Measurements from ENCODE around the gene HPSE2. TPM values are rescaled to one million over a fixed set of nuclear protein-coding genes. Genes with fewer than 3 reads are reported as not detected.

HPSE2 gene
- total RNA-seq, 2 donors from 2014 or later: 0.76 to 2.8 TPM

DNA sequence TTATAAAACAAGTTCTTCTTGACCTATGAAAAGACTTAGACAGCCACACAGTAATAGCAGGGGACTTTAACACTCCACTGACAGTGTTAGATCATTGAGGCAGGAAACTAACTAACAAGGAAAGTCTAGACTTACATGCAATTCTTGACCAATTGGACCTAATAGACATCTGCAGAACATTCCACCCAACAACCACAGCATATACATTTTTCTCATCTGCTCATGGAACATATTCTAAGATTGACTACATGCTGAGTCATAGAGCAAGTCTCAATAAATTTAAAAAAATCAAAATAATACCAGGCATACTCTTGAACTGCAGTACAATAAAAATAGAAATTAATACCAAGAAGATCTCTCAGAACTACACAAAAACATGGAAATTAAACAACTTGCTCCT is 569.4 kb downstream of the HPSE2 start:
- intact Hi-C loops (cut with DNase I, micrococcal nuclease): no loop called here
- ATAC-seq (no peak), DNase-seq (no peak)

DNA sequence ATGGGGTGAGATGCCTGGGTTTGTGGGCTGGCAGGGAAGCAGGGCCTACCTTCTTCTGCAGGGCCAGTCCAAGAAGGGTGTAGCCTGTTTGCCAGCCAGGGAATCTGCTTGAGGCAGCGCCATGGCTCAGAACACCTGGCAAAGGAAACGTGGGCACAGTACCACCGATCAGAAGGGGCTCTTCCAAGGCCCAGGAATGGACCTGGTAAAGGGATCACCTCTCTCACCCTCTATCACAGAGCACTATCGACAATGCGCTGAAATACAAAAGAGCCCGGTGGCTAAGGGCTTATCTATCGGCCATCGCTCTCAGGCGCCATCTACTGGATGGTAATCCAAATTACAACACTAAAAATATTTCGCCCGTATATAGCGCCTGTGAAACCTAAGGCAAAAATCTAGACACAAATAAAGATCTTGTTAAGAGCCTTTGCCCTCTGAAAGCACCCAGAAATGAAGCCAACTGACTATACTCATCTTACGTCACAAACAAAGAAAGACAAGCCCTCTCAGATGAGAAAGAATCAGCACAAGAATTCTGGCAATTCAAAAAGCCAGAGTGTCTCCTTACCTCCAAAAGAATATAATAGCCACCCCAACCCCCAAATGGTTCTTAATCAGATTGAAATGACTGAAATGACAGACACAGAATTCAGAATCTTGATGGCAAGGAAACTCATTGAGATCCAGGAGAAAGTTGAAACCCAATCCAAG is 571.2 kb downstream of the HPSE2 start:
- intact Hi-C loops (cut with DNase I, micrococcal nuclease): no loop called here
- no peak for DNase-seq

DNA sequence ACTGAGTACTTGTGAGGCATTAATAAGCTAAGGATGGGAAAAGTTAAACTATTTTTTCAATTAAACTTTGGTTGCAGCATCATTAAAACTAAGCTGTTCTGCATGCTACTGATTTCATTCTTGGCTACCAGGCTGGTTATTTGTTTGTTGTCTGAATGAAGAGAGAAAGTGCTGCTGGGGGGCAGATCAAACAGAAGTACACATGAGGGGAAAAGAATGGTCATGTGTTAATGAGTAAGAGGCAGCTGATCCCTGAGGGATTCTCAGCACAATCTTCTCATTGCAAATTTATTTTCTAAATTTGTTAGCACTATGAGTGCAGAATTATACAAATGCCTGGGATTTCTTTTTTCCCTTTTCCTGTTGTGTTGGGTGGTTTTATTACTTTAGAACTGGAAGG is 575.7 kb downstream of the HPSE2 start:
- DNase-seq: no peak
- intact Hi-C loops (cut with DNase I, micrococcal nuclease): no loop called here
- no peak for ATAC-seq

More for the DNA sequence above, 571.2 kb downstream of the HPSE2 start:
- ATAC-seq: peak; percentile 52

DNA sequence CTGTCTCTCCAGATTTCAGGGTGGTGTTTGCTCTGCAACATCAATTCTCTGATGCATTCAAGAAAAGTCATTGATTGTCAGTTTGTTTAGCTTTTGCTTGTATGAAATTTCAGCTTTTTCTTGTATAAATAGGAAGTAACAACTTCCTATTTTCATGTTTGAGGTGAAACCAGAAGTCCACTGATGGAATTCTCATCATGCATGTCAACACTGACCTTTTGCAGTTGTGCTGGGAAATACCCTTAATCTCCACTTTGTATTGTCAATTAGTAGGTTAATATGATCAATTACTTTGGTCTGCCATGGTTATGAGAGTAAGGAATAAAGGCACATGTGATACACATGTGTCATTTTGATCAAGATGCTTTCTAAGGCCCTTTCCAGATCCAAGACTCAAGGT is 580.2 kb downstream of the HPSE2 start:
- no peak for DNase-seq

DNA sequence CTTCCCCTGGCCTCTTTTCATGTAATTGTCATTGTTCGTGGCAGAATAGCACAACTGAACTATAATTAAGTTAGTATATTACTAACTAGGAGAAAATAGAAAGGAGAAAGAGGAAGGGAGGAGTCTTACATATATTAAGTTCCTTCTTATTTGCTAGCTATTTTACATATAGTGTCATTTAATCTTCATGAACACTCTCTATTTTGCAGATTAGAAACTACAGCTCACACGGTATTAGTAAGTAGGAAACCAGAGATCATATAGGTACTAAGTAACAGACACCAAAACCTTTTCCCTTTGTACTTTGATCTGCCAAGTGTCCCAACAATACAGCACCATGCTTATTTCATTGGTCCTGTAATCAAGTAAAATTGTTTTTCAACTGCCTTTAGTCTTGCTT is 586.5 kb downstream of the HPSE2 start:
- no peak for ATAC-seq
- intact Hi-C loops (cut with DNase I, micrococcal nuclease): no loop called here
- no peak for DNase-seq

More for the DNA sequence above, 580.2 kb downstream of the HPSE2 start:
- no peak for ATAC-seq
- intact Hi-C loops (cut with DNase I, micrococcal nuclease): no loop called here

DNA sequence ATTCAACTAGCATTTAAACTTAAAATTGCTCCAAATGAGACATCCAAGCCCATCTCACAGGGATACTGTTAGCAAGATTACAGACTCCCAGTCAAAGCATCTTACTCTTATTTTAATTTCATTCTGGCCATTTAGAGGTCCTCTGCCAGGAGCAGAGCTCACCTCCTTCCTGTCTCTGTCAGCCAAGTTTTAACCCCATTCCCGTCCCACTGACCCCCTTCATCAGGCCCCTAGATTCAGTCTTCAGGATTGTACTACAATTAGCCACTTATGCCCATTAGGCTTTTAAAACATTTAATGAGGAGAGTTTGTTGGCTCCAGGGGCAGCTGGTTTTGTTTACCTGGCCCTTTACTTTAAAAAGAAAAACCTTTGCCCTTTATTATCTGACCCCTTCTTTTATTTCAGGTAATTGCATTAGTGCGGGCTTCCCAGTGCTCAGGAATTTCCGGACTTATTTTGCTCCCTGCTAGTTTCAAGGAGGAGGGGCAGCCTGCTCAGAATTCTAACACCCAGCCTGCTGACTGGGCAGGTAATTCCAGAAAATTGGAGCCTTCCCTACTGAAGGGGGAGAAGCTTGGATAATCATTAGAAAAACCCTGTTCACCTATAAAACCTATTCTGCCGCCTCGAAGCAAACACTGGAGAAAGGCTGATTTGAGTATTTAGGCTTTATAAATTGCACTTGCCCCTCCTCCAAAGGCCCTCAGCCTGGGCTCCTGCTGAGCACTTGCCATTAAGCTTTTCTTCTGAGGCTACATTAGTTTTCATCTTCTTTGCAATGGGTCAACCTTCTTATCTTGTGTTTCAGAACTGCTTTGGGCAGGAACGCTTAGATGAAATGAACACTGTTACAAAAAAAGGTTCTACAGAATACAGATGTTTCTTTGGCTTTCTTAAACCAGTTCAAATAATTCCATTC is 588.4 kb downstream of the HPSE2 start:
- intact Hi-C loops (cut with DNase I, micrococcal nuclease): no loop called here
- ATAC-seq (no peak), DNase-seq (no peak)

DNA sequence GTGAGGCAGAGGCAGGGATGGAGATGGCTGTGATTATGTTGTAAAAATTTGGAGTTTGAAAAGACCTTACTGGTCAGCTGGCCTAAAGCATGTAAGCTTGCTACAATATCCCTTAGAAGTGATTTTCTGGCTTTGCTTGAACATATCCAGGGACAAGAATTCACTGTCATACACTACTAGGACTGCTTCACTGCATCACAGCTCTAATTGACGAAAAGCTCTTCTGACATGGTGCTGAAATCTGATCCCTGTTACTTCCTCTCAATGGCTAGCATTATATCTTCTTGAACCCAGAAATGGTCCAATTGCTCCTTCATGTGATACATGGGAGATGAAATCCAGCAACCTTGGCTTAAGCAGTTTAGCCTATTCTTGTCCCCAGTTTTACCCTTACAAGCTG is 591.2 kb downstream of the HPSE2 start:
- ATAC-seq (no peak), DNase-seq (no peak)
- intact Hi-C loops (cut with DNase I, micrococcal nuclease): no loop called here

DNA sequence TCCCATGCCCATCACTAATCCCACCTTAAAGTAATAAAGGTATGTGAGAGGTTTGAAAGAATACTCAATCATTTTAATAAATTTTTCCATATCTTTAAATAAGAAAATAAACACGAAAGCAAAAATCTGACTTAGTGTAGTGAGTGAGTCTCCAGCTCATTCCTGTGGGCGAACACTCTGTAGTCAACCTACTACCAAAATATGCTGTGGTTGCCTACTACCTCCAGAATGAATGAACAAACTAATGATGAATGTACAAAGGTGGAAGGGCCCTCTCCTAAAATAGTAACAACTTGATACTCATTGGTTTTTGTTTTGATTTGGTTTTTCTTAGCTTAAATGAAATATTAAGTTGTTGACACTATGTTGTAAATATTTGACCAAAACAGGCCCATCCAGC is 593.4 kb downstream of the HPSE2 start:
- intact Hi-C loops (cut with DNase I, micrococcal nuclease): no loop called here

DNA sequence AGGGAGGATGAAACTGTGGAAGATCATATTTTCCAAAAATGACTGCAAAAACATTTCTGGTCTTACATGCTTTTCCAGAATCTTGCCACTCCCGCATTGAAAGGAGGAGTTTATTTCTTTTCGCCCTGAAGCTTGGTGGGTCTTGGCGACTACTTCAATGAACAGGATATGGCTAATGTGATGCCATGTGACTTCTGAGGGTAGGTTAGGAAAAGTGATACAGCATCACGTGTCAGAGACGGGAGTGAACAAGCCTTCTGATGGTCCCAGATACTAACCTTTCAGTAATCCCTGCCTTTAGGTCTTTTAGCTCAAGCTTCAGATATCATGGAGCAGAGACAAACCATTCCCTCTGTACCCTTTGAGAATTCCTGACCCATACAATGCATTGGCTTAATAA is 596.7 kb downstream of the HPSE2 start:
- intact Hi-C loops (cut with DNase I, micrococcal nuclease): no loop called here
- DNase-seq (no peak), ATAC-seq (no peak)

More for the DNA sequence above, 593.4 kb downstream of the HPSE2 start:
- DNase-seq (no peak), ATAC-seq (no peak)

DNA sequence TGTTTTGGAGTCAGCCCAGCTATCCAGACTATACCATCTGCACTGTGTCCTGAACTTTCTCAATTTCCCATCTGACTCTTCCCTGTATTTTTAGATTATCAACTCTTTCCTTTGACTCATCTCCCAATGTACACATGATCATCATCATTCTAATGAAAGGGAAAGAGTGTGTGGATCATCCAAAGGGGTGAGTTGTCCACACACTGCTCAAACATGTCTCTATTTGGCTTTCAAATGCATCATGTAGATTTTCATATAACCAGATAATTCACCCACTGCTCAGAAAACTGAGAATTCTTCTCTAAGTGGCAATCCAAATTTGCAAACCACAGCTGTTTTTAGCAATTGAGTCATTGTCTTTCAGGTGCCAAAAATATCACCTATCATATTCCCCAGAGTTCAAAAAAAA is 598.7 kb downstream of the HPSE2 start:
- DNase-seq (no peak), ATAC-seq (no peak)
- intact Hi-C loops (cut with DNase I, micrococcal nuclease): no loop called here

DNA sequence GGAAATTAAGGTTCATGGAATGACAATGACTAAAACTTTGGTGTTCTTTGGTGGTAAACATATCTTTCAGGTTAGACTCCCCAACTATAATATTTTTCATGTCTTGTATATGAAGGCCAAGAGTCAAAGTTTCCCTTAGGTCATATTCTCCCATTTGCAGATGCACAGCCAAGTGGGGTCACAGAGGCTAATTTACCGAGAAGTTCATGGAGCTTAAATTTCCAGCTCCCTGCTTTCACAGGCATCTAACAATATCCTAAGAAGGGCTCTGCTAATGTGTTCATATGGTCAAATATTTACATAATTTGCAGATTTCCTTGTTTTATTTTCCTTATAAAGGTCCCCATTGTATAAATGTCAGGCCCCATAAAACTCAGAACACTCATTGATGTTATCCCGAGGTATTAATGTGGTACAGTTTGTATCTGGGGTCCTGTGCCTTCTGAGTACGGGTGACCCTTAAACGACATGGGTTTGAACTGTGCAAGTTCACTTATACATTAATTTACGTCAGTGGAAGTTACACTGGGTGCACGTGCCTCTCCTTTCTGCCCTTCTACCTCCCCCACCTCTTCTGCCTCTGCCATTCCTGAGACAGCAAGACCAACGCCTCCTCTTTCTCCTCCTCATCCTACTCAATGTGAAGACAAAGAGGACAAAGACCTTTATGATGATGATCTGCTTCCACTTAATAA is 603.0 kb downstream of the HPSE2 start:
- no peak for DNase-seq
- intact Hi-C loops (cut with DNase I, micrococcal nuclease): no loop called here
- ATAC-seq: no peak

DNA sequence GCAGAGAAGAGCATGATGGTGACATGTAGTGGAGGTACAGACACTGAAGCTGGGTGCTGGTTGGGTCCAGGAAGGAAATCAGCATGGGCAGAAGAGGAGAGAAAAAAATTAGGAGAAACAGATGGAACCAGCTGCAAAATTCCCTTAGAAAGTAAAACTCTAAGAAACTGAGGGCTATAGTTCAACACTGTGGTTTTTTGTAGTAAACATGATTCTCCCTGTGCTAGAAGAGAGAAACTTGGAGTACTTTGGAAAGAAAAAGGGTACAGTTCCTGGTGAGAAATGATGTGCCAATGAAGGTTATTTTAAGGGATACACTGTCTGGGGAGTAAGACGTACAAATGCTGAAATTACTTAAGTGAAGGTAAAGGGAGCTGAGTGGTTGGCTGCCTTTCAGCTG is 607.4 kb downstream of the HPSE2 start:
- no peak for ATAC-seq
- intact Hi-C loops (cut with DNase I, micrococcal nuclease): no loop called here
- DNase-seq: no peak

DNA sequence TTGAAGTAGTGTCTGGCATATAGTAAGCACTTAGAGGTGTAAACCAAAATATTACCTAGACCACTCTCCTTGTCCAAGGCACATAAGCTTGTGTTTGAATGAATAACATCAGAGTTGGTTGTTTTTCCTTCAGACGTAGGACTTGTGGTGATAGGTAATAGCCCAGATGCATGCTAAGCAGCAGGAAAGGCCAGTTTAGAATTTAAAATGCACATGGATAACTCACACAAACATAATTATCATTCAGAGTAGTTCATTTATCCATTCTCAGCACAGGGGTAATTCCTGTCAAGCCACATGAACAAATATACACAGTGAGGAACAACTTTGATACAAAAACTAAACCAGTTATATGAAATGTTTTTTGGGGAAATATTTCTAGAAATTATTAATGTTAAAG is 607.9 kb downstream of the HPSE2 start:
- ATAC-seq: no peak
- intact Hi-C loops (cut with DNase I, micrococcal nuclease): no loop called here

DNA sequence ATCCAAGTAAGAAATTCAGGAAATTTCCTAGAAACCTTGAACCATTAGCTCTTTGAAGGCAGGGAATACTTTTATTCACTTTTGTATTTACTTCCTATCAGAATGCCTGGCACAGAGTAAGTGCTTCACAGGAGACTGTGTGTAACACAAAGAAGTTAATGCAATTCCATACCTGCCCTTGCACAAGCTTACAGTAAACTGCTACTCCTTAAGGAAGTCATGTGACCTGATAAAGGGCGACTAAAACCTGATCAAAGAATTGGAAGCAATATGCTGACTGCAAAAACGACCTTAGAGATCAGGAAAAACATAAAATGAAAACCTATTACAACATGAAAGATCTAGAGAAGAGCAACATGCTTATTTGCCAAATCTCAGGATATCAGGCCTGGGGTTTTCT is 610.7 kb downstream of the HPSE2 start:
- intact Hi-C loops (cut with DNase I, micrococcal nuclease): no loop called here
- DNase-seq: no peak
- peak; percentile 91 for ATAC-seq

More for the DNA sequence above, 607.9 kb downstream of the HPSE2 start:
- DNase-seq: no peak

DNA sequence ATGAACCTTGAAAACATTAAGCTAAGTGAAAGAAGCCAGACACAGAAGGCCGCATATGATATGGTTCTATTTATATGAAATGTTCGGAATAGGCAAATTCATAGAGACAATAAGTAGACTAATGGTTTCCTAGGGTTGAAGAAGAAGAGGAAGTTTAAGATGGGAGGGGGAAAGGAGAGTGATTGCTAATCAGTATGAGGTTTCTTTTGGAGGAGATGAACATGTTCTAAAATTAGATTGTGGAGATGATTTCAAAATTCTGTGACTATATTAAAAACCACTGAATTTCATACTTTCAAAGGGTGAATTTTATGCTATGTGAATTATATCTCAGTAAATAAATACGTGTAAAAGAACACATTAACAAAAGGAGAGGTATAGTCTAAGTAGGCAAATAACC is 612.5 kb downstream of the HPSE2 start:
- DNase-seq: no peak
- intact Hi-C loops (cut with DNase I, micrococcal nuclease): no loop called here
- ATAC-seq: no peak

DNA sequence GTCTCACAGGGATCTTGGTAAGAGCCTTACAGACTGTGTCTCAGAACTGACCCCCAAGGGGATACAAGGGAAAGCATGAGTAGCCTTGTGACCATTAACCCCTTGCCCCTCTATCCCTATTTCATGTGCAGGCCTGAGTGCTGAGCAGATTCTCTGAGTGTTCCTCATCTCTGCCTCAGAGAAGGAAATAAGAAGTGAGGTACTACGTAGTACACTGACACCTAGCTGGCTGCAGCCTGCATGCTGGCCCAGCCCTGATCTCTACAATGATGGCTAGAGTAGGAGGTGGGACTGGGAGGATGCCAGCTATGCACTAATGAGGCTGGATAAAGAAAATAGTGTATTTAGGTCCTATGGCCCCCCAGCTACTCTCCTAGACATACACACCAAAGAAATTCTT is 614.0 kb downstream of the HPSE2 start:
- intact Hi-C loops (cut with DNase I, micrococcal nuclease): no loop called here
- DNase-seq (no peak), ATAC-seq (no peak)

DNA sequence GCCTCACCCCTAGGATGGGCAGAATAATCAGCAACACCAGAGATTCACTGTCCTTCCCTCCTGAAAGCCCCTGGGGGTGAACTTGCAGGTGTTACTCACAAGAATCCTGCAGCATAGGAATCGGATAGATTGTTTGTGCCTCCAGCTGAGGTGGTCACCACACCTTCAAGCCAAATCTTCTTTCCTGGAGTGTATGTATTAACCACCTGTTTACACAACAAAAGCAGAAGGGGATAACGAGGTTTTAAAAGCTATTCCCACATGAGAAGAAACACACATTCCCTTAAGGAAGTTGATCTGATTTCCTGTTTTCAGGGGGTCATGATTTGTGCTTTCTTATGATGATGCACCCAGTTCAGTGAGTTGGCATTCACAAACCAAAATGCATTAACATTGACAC is 615.1 kb downstream of the HPSE2 start:
- intact Hi-C loops (cut with DNase I, micrococcal nuclease): no loop called here
- ATAC-seq: no peak

DNA sequence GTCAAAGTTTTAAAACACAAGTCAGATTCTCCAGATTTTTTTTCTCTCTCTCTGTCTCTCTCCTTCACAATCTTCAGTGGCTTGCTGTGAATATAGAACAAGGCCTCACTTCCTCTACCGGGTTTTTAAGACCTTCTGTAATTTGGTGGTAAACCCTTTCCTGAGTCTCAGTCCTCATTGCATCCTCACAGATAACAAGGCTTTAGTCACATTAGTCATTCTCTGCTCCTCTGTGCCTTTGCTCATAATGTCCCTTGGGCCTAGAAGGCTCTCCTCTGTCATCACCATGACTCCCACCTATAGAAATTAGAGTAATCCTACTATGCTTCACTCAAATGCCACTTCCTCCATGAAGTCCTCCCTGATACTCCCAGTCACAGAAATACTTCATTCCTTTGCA is 616.2 kb downstream of the HPSE2 start:
- DNase-seq (no peak), ATAC-seq (no peak)
- intact Hi-C loops (cut with DNase I, micrococcal nuclease): no loop called here

More for the DNA sequence above, 615.1 kb downstream of the HPSE2 start:
- no peak for DNase-seq

DNA sequence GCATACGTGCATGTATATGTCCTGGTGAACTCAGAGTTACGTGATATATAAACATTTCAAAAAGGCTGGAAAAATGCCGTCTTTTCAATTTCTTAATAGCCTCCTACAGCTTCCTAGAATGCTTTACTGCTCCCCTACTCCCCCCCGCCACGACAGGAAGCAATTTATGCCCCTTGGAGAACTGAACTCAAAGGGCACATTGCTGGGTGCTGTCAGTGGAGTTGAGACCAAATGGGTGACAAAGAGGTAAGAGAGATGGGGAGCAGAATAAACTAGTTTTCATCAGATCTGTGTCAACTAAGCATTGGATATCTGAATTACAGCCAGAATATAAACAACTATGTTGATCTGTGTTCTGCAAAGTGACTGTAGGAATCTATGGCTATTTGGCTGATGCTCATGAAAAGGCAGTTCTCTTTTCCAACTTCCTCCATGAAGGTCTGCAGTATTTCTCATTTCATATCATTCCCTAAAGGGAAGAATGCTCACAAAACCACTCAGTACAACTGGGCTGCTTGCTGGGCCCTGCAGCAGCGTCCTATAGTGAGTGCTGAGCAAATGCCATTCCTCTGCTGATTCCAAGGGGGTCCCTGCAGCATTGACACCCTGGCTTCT is 617.6 kb downstream of the HPSE2 start:
- no peak for ATAC-seq
- no peak for DNase-seq
- intact Hi-C loops (cut with DNase I, micrococcal nuclease): no loop called here
